ENCODE results near the gene SCNN1G.

- no peak for TF ChIP-seq CTCF (conservative IDR thresholded peaks at IDR 0.05 in 1 of 2, IDR thresholded peaks at IDR 0.05 in 1 of 2; ENCODE audit: low read depth in 1 of 2, low read length in 2 of 2)
- no peak for TF ChIP-seq EZH2 (IDR thresholded peaks at IDR 0.05; ENCODE audit: low read length, missing control alignments)
These were observed 75.1 kb downstream of the SCNN1G start for GRCh38 chr16:23257682-23258081.

Data from fibroblast of lung (primary cell).